ENCODE measurements around the gene ROM1.

The ROM1 gene

GRCh38 chr11:62588966-62589637, 24.0 kb upstream of the ROM1 start:
- no peaks in the 10 kb centered on the region for H3K27me3 ChIP-seq (ENCODE audit: insufficient read depth, low read length)
- peak overlapping the region; percentile 3; the same call in 1 of the 2 replicates for H3K27ac ChIP-seq (ENCODE audit: low read depth, low read length)
- H3K4me1 ChIP-seq (ENCODE audit: control insufficient read depth, insufficient read depth, low read length, unreplicated experiment) = peaks cover 29% of the 10 kb centered on the region
- H3K79me2 ChIP-seq (ENCODE audit: control insufficient read depth, insufficient read depth, low read length, unreplicated experiment) = peaks cover 28% of the 10 kb centered on the region
- no peak overlapping the region for H2AFZ ChIP-seq (ENCODE audit: low read length, unreplicated experiment)
- H3K4me3 ChIP-seq (ENCODE audit: low read depth, low read length) = no peak overlapping the region; the same call in 1 of the 2 replicates
- H3K36me3 ChIP-seq (ENCODE audit: insufficient read depth, low read length) = 0 out of 2 replicates have a peak, but pooled peaks cover 3% of the 10 kb centered on the region

GRCh38 chr11:62591448-62592145, 21.5 kb upstream of the ROM1 start, which contains the start of gene TUT1:
Gene TUT1, minus strand, starts transcription at chr11:62591523. Its CDS starts 38 bp downstream, at chr11:62591485.
- peak within 1 kb of the TSS; percentile 63 for H2AFZ ChIP-seq (ENCODE audit: low read length, unreplicated experiment)
- H3K79me2 ChIP-seq (ENCODE audit: control insufficient read depth, insufficient read depth, low read length, unreplicated experiment) = peaks cover 21% of the 10 kb centered on the region
- no peaks in the 10 kb centered on the region for H3K36me3 ChIP-seq (ENCODE audit: insufficient read depth, low read length)
- H3K27me3 ChIP-seq (ENCODE audit: insufficient read depth, low read length) = no peaks in the 10 kb centered on the region
- peaks cover 29% of the 10 kb centered on the region for H3K4me1 ChIP-seq (ENCODE audit: control insufficient read depth, insufficient read depth, low read length, unreplicated experiment)
- H3K4me3 ChIP-seq (ENCODE audit: low read depth, low read length) = peak within 1 kb of the TSS; percentile 84
- H3K27ac ChIP-seq (ENCODE audit: low read depth, low read length) = peak within 1 kb of the TSS; percentile 74

- Histone ChIP-seq H2AFZ (ENCODE audit: low read length, unreplicated experiment) (peak overlapping the region; percentile 40), H3K36me3 (ENCODE audit: insufficient read depth, low read length) (peaks cover 2% of the 10 kb centered on the region; the same call in 1 of the 2 replicates), H3K79me2 (ENCODE audit: control insufficient read depth, insufficient read depth, low read length, unreplicated experiment) (peaks cover 22% of the 10 kb centered on the region), H3K4me1 (ENCODE audit: control insufficient read depth, insufficient read depth, low read length, unreplicated experiment) (peaks cover 29% of the 10 kb centered on the region), H3K4me3 (ENCODE audit: low read depth, low read length) (peak overlapping the region; percentile 84), H3K27ac (ENCODE audit: low read depth, low read length) (peak overlapping the region; percentile 61), H3K27me3 (ENCODE audit: insufficient read depth, low read length) (no peaks in the 10 kb centered on the region)
Measured at GRCh38 chr11:62592146-62592815, 20.8 kb upstream of the ROM1 start.

- no peak overlapping the region for H3K27ac ChIP-seq (ENCODE audit: low read depth, low read length)
- H3K79me2 ChIP-seq (ENCODE audit: control insufficient read depth, insufficient read depth, low read length, unreplicated experiment) = peaks cover 21% of the 10 kb centered on the region
- no peak overlapping the region for H3K4me3 ChIP-seq (ENCODE audit: low read depth, low read length)
- no peaks in the 10 kb centered on the region for H3K27me3 ChIP-seq (ENCODE audit: insufficient read depth, low read length)
- H3K4me1 ChIP-seq (ENCODE audit: control insufficient read depth, insufficient read depth, low read length, unreplicated experiment) = peaks cover 23% of the 10 kb centered on the region
- H3K36me3 ChIP-seq (ENCODE audit: insufficient read depth, low read length) = peaks cover 9% of the 10 kb centered on the region; the same call in 1 of the 2 replicates
- no peak overlapping the region for H2AFZ ChIP-seq (ENCODE audit: low read length, unreplicated experiment)
Measured at GRCh38 chr11:62592989-62593421, 20.1 kb upstream of the ROM1 start.

GRCh38 chr11:62593434-62594044, 19.5 kb upstream of the ROM1 start:
- H3K4me3 ChIP-seq (ENCODE audit: low read depth, low read length) = no peak overlapping the region
- H3K27me3 ChIP-seq (ENCODE audit: insufficient read depth, low read length) = no peaks in the 10 kb centered on the region
- H3K36me3 ChIP-seq (ENCODE audit: insufficient read depth, low read length) = peaks cover 14% of the 10 kb centered on the region; the same call in 1 of the 2 replicates
- peaks cover 23% of the 10 kb centered on the region for H3K4me1 ChIP-seq (ENCODE audit: control insufficient read depth, insufficient read depth, low read length, unreplicated experiment)
- H3K27ac ChIP-seq (ENCODE audit: low read depth, low read length) = no peak overlapping the region
- H3K79me2 ChIP-seq (ENCODE audit: control insufficient read depth, insufficient read depth, low read length, unreplicated experiment) = peaks cover 27% of the 10 kb centered on the region
- no peak overlapping the region for H2AFZ ChIP-seq (ENCODE audit: low read length, unreplicated experiment)

GRCh38 chr11:62595124-62595523, 17.9 kb upstream of the ROM1 start:
- Histone ChIP-seq H3K4me1 (ENCODE audit: control insufficient read depth, insufficient read depth, low read length, unreplicated experiment) (peaks cover 24% of the 10 kb centered on the region), H3K79me2 (ENCODE audit: control insufficient read depth, insufficient read depth, low read length, unreplicated experiment) (peaks cover 33% of the 10 kb centered on the region), H3K36me3 (ENCODE audit: insufficient read depth, low read length) (peaks cover 21% of the 10 kb centered on the region; the same call in 1 of the 2 replicates), H3K4me3 (ENCODE audit: low read depth, low read length) (no peak overlapping the region), H3K27ac (ENCODE audit: low read depth, low read length) (no peak overlapping the region), H2AFZ (ENCODE audit: low read length, unreplicated experiment) (no peak overlapping the region), H3K27me3 (ENCODE audit: insufficient read depth, low read length) (no peaks in the 10 kb centered on the region)

- Histone ChIP-seq H3K36me3 (ENCODE audit: insufficient read depth, low read length) (peaks cover 22% of the 10 kb centered on the region; the same call in 1 of the 2 replicates), H3K27me3 (ENCODE audit: insufficient read depth, low read length) (no peaks in the 10 kb centered on the region), H3K27ac (ENCODE audit: low read depth, low read length) (peak overlapping the region; percentile 83; the same call in 1 of the 2 replicates), H3K4me1 (ENCODE audit: control insufficient read depth, insufficient read depth, low read length, unreplicated experiment) (peaks cover 21% of the 10 kb centered on the region), H3K4me3 (ENCODE audit: low read depth, low read length) (peak overlapping the region; percentile 92), H2AFZ (ENCODE audit: low read length, unreplicated experiment) (no peak overlapping the region), H3K79me2 (ENCODE audit: control insufficient read depth, insufficient read depth, low read length, unreplicated experiment) (peaks cover 40% of the 10 kb centered on the region)
Measured at GRCh38 chr11:62599069-62599696, 13.9 kb upstream of the ROM1 start.

- peak overlapping the region; percentile 83; the same call in 1 of the 2 replicates for H3K27ac ChIP-seq (ENCODE audit: low read depth, low read length)
- no peaks in the 10 kb centered on the region for H3K27me3 ChIP-seq (ENCODE audit: insufficient read depth, low read length)
- H3K79me2 ChIP-seq (ENCODE audit: control insufficient read depth, insufficient read depth, low read length, unreplicated experiment) = peaks cover 40% of the 10 kb centered on the region
- H3K4me3 ChIP-seq (ENCODE audit: low read depth, low read length) = peak overlapping the region; percentile 92
- peaks cover 22% of the 10 kb centered on the region; the same call in 1 of the 2 replicates for H3K36me3 ChIP-seq (ENCODE audit: insufficient read depth, low read length)
- H3K4me1 ChIP-seq (ENCODE audit: control insufficient read depth, insufficient read depth, low read length, unreplicated experiment) = peaks cover 21% of the 10 kb centered on the region
- H2AFZ ChIP-seq (ENCODE audit: low read length, unreplicated experiment) = no peak overlapping the region
Measured at GRCh38 chr11:62599901-62600300, 13.2 kb upstream of the ROM1 start.

- no peaks in the 10 kb centered on the region for H3K27me3 ChIP-seq (ENCODE audit: insufficient read depth, low read length)
- H2AFZ ChIP-seq (ENCODE audit: low read length, unreplicated experiment) = no peak overlapping the region
- peak overlapping the region; percentile 92 for H3K4me3 ChIP-seq (ENCODE audit: low read depth, low read length)
- peak overlapping the region; percentile 83 for H3K27ac ChIP-seq (ENCODE audit: low read depth, low read length)
- H3K36me3 ChIP-seq (ENCODE audit: insufficient read depth, low read length) = peaks cover 22% of the 10 kb centered on the region; the same call in 1 of the 2 replicates
- peaks cover 40% of the 10 kb centered on the region for H3K79me2 ChIP-seq (ENCODE audit: control insufficient read depth, insufficient read depth, low read length, unreplicated experiment)
- peaks cover 21% of the 10 kb centered on the region for H3K4me1 ChIP-seq (ENCODE audit: control insufficient read depth, insufficient read depth, low read length, unreplicated experiment)
Measured at GRCh38 chr11:62600367-62601121, 12.5 kb upstream of the ROM1 start.
